MM.1S (cell line): ENCODE measurements around the gene KLHDC1.

Source experiments
- DNase-seq: peaks from one replicate; pipeline ENCODE4 v3.0.0-alpha.2; 2015
- H2AFZ ChIP-seq: fragments of 300-600 bp; sonication (generic); 2 replicates; pipeline ENCODE4 v1.6.0; 2016; ENCODE audit warnings: antibody characterized with exemption, low read length
- H3F3A ChIP-seq: fragments of 300-600 bp; sonication (generic); 2 replicates; pipeline ENCODE4 v1.6.1; 2016; ENCODE audit warnings: mild to moderate bottlenecking, antibody characterized with exemption, low read length, moderate library complexity, mixed read lengths; ENCODE audit not compliant: insufficient read depth
- H3K27ac ChIP-seq: fragments of 300-600 bp; sonication (generic); 2 replicates; pipeline ENCODE4 v1.5.1; 2016; ENCODE audit warnings: mild to moderate bottlenecking, low read length
- H3K27me3 ChIP-seq: fragments of 300-600 bp; sonication (generic); replicated peaks from 2 replicates; pipeline ENCODE4 v1.6.0; 2016; ENCODE audit warnings: low read length; ENCODE audit not compliant: insufficient read depth
- H3K36me3 ChIP-seq: fragments of 300-600 bp; sonication (generic); replicated peaks from 2 replicates; pipeline ENCODE4 v1.6.1; 2016; ENCODE audit warnings: mild to moderate bottlenecking, low read length, mixed read lengths; ENCODE audit not compliant: insufficient read depth
- H3K4me1 ChIP-seq: fragments of 300-600 bp; sonication (generic); 2 replicates; pipeline ENCODE4 v1.6.1; 2016; ENCODE audit warnings: low read length, mixed read lengths
- H3K4me2 ChIP-seq: fragments of 300-600 bp; sonication (generic); 2 replicates; pipeline ENCODE4 v1.6.0; 2016; ENCODE audit warnings: low read depth, low read length
- H3K4me3 ChIP-seq: fragments of 300-600 bp; sonication (generic); 2 replicates; pipeline ENCODE4 v1.5.1; 2016; ENCODE audit warnings: low read length, mixed read lengths
- H3K79me2 ChIP-seq: fragments of 300-600 bp; sonication (generic); 2 replicates; pipeline ENCODE4 v1.6.1; 2016; ENCODE audit warnings: mixed run types, low read length, mixed read lengths
- H3K9ac ChIP-seq: fragments of 300-600 bp; sonication (generic); 2 replicates; pipeline ENCODE4 v1.6.1; 2016; ENCODE audit warnings: low read length, mixed read lengths
- H3K9me2 ChIP-seq: fragments of 300-600 bp; sonication (generic); replicated peaks from 2 replicates; pipeline ENCODE4 v1.6.1; 2016; ENCODE audit warnings: mild to moderate bottlenecking, low read length, mixed read lengths; ENCODE audit not compliant: insufficient read depth
- H3K9me3 ChIP-seq: fragments of 300-600 bp; sonication (generic); replicated peaks from 2 replicates; pipeline ENCODE4 v1.6.1; 2016; ENCODE audit warnings: mild to moderate bottlenecking, low read length, mixed read lengths; ENCODE audit not compliant: insufficient read depth
- H4K20me1 ChIP-seq: fragments of 300-600 bp; sonication (generic); 2 replicates; pipeline ENCODE4 v1.6.1; 2016; ENCODE audit warnings: mild to moderate bottlenecking, low read length, moderate library complexity, mixed read lengths; ENCODE audit not compliant: insufficient read depth
- CTCF ChIP-seq: fragments of 300-600 bp; sonication (generic); IDR thresholded peaks from 2 replicates; pipeline ENCODE4 v1.5.1; 2016; ENCODE audit warnings: antibody characterized with exemption, low read length, mixed read lengths
- EZH2 ChIP-seq: fragments of 300-600 bp; sonication (generic); optimal IDR thresholded peaks from 2 replicates; pipeline ENCODE3; 2017; ENCODE audit warnings: low read depth, mild to moderate bottlenecking, antibody characterized with exemption, low read length, mixed read lengths
- EZH2phosphoT487 ChIP-seq: fragments of 300-600 bp; sonication (generic); IDR thresholded peaks from 2 replicates; pipeline ENCODE4 v1.6.1; 2018; ENCODE audit warnings: antibody characterized with exemption, low read length

KLHDC1 gene

GRCh38 chr14:49659526-49660455 lies 33.1 kb upstream of the KLHDC1 start:
- Histone ChIP-seq H3K9ac (no peak overlapping the region), H2AFZ (no peak overlapping the region), H3K27me3 (no peaks in the 10 kb centered on the region), H3K9me3 (no peaks in the 10 kb centered on the region), H3K36me3 (no peaks in the 10 kb centered on the region), H4K20me1 (no peaks in the 10 kb centered on the region), H3K4me3 (no peak overlapping the region), H3K4me2 (no peak overlapping the region), H3F3A (no peaks in the 10 kb centered on the region), H3K79me2 (no peaks in the 10 kb centered on the region), H3K4me1 (no peaks in the 10 kb centered on the region), H3K9me2 (no peaks in the 10 kb centered on the region), H3K27ac (no peak overlapping the region)
- TF ChIP-seq EZH2phosphoT487 (no peak), EZH2 (no peak), CTCF (no peak)
- no peak for DNase-seq

DNA sequence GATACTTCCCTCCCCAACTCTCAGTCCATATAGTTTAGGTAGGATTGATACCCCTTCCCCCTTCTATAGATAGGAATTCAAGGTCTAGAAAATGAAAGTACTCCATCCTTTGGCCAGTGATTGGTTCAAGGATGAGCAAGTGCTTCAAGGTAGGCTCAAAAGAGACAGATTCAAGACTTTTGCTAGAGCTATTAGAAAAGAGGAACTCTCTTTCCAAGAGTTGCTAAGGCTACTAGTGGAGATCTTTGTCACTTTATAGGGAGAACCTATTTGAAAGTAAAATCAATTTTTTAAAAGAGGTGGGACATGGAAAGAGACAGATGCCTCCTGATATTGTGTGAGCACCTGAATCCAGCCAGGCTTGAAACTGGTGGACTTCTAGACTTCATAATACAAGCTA lies 22.4 kb upstream of the KLHDC1 start:
- Histone ChIP-seq H2AFZ (no peak overlapping the region), H3K4me2 (no peak overlapping the region), H3K4me3 (no peak overlapping the region), H3K27ac (no peak overlapping the region), H4K20me1 (no peaks in the 10 kb centered on the region), H3K36me3 (no peaks in the 10 kb centered on the region), H3K4me1 (no peaks in the 10 kb centered on the region), H3K9me3 (no peaks in the 10 kb centered on the region), H3K79me2 (no peaks in the 10 kb centered on the region), H3K9me2 (no peaks in the 10 kb centered on the region), H3K27me3 (no peaks in the 10 kb centered on the region), H3F3A (no peaks in the 10 kb centered on the region), H3K9ac (no peak overlapping the region)
- no peak for DNase-seq
- TF ChIP-seq EZH2 (no peak), CTCF (no peak), EZH2phosphoT487 (no peak)

DNA sequence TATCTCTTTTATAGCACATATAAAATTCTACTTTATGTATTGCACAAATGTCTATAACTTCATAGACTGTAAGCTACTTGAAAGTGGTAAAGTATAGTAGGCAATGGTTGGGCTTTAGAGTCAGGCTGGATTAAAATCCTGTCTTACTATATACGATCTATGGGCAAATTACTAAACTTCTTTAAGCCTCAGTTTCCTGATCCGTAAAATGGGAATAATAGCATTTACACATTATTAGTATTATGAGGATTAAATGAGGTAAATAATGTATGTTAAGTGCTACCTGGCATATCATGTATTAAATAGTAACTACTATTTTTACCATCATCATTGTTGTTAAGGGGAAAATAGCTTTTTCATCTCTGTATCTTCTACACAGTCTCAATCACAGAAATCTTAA lies 19.3 kb upstream of the KLHDC1 start:
- no peaks in the 10 kb centered on the region for H3K9me3 ChIP-seq
- H3K27me3 ChIP-seq: no peaks in the 10 kb centered on the region
- DNase-seq: no peak
- TF ChIP-seq CTCF (no peak), EZH2phosphoT487 (no peak)
- no peak overlapping the region for H3K4me3 ChIP-seq
- H3K9ac ChIP-seq: no peak overlapping the region
- no peaks in the 10 kb centered on the region for H3F3A ChIP-seq
- H3K79me2 ChIP-seq: no peaks in the 10 kb centered on the region
- no peak overlapping the region for H3K27ac ChIP-seq
- H3K9me2 ChIP-seq: no peaks in the 10 kb centered on the region
- H4K20me1 ChIP-seq: no peaks in the 10 kb centered on the region
- no peak overlapping the region for H3K4me2 ChIP-seq
- H3K36me3 ChIP-seq: no peaks in the 10 kb centered on the region
- no peak overlapping the region for H2AFZ ChIP-seq
- H3K4me1 ChIP-seq: no peaks in the 10 kb centered on the region
